ENCODE data around the gene RAPGEF1.
A peak's percentile ranks its signal among the peaks of the same experiment; 100 is the strongest.

Gene RAPGEF1

GRCh38 chr9:131661568-131662288 is 78.1 kb downstream of the RAPGEF1 start:
- no peak for DNase-seq (ENCODE audit: low read depth)
- no peak for TF ChIP-seq CTCF (conservative IDR thresholded peaks at IDR 0.05; ENCODE audit: low read depth, low read length)
- H3K4me3 ChIP-seq (ENCODE audit: low read depth, low read length) = no peak overlapping the region

- no peak for TF ChIP-seq CTCF (conservative IDR thresholded peaks at IDR 0.05; ENCODE audit: low read depth, low read length)
- no peak for DNase-seq (ENCODE audit: low read depth)
- H3K4me3 ChIP-seq (ENCODE audit: low read depth, low read length) = no peak overlapping the region
Observed at GRCh38 chr9:131660466-131661405, 79.1 kb downstream of the RAPGEF1 start.

GRCh38 chr9:131658377-131659129 is 81.3 kb downstream of the RAPGEF1 start:
- no peak overlapping the region for H3K4me3 ChIP-seq (ENCODE audit: low read depth, low read length)
- no peak for TF ChIP-seq CTCF (conservative IDR thresholded peaks at IDR 0.05; ENCODE audit: low read depth, low read length)
- DNase-seq (ENCODE audit: low read depth) = peak; percentile 95

- TF ChIP-seq CTCF (conservative IDR thresholded peaks at IDR 0.05; ENCODE audit: low read depth, low read length) = no peak
- DNase-seq (ENCODE audit: low read depth) = peak; percentile 83
- H3K4me3 ChIP-seq (ENCODE audit: low read depth, low read length) = no peak overlapping the region
Observed at GRCh38 chr9:131657940-131658339, 81.9 kb downstream of the RAPGEF1 start.

- TF ChIP-seq CTCF (conservative IDR thresholded peaks at IDR 0.05; ENCODE audit: low read depth, low read length) = no peak
- H3K4me3 ChIP-seq (ENCODE audit: low read depth, low read length) = no peak overlapping the region
- no peak for DNase-seq (ENCODE audit: low read depth)
Observed at GRCh38 chr9:131657456-131657855, 82.4 kb downstream of the RAPGEF1 start.

GRCh38 chr9:131657037-131657377 is 82.9 kb downstream of the RAPGEF1 start:
- TF ChIP-seq CTCF (conservative IDR thresholded peaks at IDR 0.05; ENCODE audit: low read depth, low read length) = no peak
- no peak overlapping the region for H3K4me3 ChIP-seq (ENCODE audit: low read depth, low read length)
- no peak for DNase-seq (ENCODE audit: low read depth)
